Endothelial cell of umbilical vein (primary cell): ENCODE results near the gene ILRUN.

Experiments
- CTCF ChIP-seq, 2 donors: IDR thresholded peaks; 1 replicate in 1 of 2; 2 replicates in 1 of 2; pipeline ENCODE4 v1.5.1; 2011; ENCODE audit warnings: low read length in 2 of 2, mild to moderate bottlenecking in 2 of 2, moderate library complexity in 2 of 2, control low read depth in 1 of 2, inconsistent platforms in 1 of 2, low read depth in 1 of 2; ENCODE audit not compliant: insufficient read depth in 1 of 2; ENCODE audit errors: extremely low read depth in 1 of 2
- EZH2 ChIP-seq: IDR thresholded peaks from 2 replicates; pipeline ENCODE4 v1.6.1; 2012; ENCODE audit warnings: borderline replicate concordance, low read depth, mild to moderate bottlenecking, moderate library complexity, low read length, inconsistent platforms; ENCODE audit not compliant: severe bottlenecking
- JUN ChIP-seq: IDR thresholded peaks from 2 replicates; pipeline ENCODE4 v1.6.1; 2011; ENCODE audit warnings: borderline replicate concordance, low read depth; ENCODE audit not compliant: insufficient read length, insufficient read depth
- MAX ChIP-seq: IDR thresholded peaks from 2 replicates; pipeline ENCODE4 v1.6.1; 2011; ENCODE audit not compliant: insufficient read depth, insufficient read length
- POLR2A ChIP-seq: IDR thresholded peaks from 2 replicates; pipeline ENCODE4 v1.6.1; 2012; ENCODE audit warnings: low read depth, mild to moderate bottlenecking, control low read depth, low read length
- POLR2AphosphoS5 ChIP-seq: IDR thresholded peaks from 2 replicates; pipeline ENCODE4 v1.6.1; 2012; ENCODE audit warnings: low read depth, mild to moderate bottlenecking, control low read depth, low read length, moderate library complexity; ENCODE audit not compliant: insufficient read depth

GRCh38 chr6:34658605-34659265 is 37.8 kb downstream of the ILRUN start:
- TF ChIP-seq POLR2AphosphoS5, result no peak
- no peak for TF ChIP-seq CTCF (IDR thresholded peaks at IDR 0.05; ENCODE audit: extremely low read depth in 1 of 2, insufficient read depth in 1 of 2, low read depth in 1 of 2, low read length in 2 of 2)
- no peak for TF ChIP-seq EZH2
- TF ChIP-seq POLR2A, result no peak
- TF ChIP-seq JUN, result no peak
- no peak for TF ChIP-seq MAX
